Right kidney (tissue), 1 donor: Measurements from ENCODE around the gene TYW1B.
"Not testable (repeated sequence)": the region's sequence is repeated elsewhere in the genome, so short reads cannot be mapped to it uniquely, and the experiment has no call there.

Experiments used
- DNase-seq: peaks from one replicate; pipeline ENCODE4 v3.0.0-alpha.2; 2016

The TYW1B gene

DNA sequence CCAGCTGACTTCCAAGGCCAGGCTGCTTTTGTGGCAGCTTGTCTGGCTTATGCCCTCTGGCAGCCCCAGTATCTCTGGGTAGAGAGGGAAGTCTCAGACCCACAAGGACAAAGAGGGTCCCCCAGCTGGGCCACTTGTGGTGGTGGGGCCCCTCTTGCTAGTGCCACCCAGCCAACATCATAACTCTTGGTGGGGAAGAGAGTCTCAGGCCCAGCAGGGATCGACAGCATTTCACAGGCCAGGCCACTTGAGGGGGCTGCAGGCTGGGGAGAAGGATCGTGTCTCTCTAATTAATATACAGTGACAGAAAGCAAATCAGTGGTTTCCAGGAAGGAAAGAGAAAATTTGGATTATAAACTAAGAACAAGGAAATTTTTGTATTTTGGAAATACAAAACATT is 76.0 kb downstream of the TYW1B start:
- DNase-seq, result no peak

DNA sequence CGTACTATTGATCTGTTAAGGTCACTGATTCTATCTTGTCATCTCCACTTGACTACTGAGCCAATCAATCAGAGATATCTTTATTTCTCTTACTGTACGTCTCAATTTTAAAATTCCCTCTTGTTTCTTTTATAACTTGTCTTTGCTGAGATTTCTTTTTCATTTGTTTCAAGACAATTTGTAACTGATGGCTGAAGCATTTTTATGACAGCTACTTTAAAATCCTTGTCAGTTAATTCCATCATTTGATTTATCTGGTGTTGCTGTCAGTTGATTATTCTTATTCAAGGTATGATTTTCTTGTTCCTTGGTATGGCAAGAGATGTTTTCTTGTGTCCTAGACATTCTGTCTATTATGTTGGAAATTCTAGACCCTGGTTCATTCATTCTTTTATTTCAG is 76.6 kb downstream of the TYW1B start:
- no peak for DNase-seq

DNA sequence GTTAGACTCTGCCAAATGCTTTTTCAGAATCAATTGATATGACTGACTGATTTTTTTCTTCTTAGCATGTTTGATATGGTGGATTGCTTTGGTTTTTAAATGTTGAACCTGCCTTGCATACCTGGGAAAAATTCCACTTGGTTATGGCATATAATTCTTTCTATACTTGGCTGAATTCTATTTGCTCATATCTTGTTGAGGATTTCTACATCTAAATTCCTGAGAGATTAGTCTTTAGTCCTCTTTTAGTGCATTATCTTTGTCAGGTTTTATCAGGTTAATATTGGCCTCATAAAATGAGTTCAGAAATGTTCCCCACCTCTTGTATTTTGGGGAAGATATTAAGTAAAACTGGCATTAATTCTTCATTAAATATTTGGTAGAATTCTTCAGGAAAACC is 79.4 kb downstream of the TYW1B start:
- DNase-seq, result not testable (repeated sequence)

DNA sequence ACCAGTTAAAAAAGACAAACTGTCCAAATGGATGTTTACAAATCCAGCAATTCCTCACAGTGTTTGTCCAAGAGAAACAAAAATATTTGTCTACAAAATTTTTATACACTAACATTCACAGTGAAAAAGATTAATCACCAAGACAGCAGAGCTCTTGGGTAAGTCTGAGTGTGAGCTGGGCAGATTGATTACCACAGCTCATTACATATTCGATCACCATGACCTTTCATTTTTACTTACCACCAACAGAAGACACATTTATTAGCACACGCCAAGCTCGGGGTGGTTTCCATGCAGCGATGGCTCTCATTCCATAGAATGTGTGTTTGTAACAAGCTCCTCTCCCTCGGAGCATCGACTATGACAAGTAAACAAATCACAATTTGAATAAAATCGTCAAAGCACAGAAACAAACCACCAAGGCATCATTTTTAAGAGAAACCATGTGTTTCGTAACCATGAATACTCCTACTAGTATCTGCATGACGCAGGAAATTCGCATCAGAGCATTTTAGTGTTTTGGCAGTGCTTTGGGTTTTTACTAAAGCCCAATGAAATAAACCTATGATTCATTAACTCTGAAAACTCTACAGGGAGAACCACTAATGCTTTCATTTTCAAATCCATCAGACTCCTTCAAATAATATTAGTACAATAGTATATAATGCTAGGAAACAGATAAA is 83.6 kb downstream of the TYW1B start:
- DNase-seq, result peak; percentile 5

DNA sequence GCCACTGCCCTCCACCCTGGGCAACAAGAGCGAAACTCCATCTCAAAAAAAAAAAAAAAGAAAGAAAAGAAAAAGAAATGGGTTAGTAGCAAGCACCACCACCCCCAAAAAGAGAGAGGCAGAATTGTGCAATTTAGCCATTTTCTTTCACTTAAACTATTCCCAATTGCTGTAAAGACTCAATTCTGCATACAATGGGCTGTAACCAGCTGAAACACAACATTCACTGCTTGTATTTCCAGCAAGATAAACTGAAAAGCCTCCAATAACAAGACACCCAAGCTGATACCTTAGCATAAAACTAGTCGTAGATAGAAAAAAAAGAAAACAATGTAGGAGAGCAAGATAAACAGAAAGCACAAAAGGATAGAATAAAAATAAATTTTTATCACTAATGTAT is 84.2 kb downstream of the TYW1B start:
- not testable (repeated sequence) for DNase-seq

DNA sequence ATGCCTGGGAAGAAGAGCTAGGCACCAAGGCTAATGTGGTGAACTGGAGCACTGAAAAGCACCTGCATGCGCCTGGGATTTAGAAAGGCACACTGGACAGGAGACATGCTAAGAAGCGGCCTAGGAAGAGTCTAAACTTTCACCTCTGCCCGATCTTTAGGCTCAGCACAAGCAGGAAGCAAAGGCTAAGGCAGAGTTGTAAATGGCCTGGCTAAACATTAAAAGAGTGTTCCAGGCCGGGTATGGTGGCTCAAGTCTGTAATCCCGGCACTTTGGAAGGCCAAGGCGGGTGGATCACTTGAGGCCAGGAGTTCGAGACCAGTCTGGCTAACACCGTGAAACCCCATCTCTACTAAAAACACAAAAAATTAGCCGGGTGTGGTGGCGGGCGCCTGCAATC is 88.3 kb downstream of the TYW1B start:
- not testable (repeated sequence) for DNase-seq

DNA sequence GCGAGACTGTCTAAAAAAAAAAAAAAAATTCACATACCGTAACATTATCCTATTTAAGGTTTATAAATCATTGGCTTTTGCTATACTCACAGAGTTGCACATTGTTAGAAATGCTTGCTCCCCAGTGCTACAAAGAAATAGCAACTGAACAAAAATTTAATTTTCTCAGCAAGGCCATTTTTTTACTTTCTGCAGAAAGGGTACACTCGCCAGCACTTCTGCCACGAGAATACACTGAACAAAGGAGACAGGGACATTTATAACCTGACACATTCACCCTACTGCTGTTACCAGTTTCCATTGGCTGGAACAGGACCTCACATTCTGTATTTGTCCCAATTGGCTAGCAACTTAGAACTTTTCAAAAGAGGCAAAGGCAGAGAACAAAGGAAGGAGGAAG is 92.1 kb downstream of the TYW1B start:
- DNase-seq, result not testable (repeated sequence)

DNA sequence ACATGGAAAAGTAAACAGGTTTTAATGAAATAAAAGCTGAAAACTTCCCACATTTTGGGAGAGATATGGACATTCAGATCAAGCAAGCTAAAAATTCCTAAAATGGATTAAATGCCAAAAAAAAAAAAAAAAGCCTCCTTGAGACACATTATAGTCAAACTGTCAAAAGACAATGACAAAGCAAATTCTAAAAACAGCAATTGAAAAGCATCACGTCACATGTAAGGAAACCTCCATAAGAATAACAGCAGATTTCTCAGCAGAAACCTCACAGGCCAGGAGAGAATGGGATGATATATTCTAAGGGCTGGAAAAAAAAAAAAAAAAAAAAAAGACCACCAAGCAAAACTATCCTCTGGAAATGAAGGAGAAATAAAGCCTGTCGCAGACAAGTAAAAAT is 97.2 kb downstream of the TYW1B start:
- DNase-seq, result not testable (repeated sequence)

DNA sequence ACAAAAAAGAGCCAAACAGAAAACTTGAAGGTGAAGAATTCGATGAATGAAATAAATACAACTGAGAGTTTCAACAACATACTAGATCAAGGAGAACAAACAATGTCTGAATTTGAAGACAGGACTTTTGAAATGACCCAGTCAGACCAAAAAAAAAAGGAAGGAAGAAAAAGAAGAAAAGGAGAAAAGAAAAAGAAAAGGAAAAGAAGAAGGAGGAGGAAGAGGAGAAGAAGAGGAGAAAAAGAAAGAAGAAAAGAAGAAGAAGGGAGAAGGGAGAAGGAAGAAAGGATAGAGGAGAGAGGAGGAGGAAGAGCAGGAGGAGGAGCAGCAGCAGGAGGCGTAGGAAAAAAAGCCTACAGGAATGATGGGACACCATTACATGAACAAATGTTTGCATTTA is 97.6 kb downstream of the TYW1B start:
- DNase-seq, result not testable (repeated sequence)

DNA sequence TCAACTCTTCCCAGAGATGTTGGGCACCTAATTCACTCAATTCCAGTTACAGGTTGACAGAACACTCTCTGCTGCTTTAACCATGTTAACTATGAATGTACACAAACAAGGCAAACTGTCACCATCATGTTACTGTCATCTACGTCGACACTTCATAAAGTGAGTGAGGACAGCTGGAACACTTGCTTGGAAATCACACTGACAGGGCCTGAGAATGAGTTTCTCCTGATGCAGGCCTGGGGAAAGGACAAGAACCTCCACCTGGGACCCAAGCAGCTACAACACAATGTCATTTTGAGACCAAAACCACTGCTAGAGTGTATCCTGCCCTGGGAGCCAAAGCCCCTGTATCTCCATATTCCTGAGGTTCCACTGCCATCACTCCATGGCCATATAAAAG is 98.9 kb downstream of the TYW1B start:
- DNase-seq, result not testable (repeated sequence)

DNA sequence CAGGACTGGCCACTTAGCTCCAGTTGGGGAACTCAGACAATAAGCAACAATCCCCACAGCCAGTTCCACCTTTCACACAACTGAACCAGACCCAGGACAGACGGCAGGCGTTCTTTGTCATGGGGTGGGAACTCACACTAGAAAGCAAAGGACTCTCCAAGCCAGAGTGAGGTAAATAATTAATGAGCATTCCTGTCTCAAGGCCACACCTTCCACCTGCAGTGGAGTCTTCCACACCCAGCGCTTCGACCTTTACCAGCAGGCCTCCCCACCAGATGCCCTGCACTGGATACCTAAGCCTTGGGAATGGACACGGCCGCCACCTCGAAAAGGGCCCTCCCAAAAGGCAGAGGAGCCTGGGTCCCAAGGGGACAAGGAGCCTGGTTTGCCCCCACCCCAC is 105.3 kb downstream of the TYW1B start:
- not testable (repeated sequence) for DNase-seq

DNA sequence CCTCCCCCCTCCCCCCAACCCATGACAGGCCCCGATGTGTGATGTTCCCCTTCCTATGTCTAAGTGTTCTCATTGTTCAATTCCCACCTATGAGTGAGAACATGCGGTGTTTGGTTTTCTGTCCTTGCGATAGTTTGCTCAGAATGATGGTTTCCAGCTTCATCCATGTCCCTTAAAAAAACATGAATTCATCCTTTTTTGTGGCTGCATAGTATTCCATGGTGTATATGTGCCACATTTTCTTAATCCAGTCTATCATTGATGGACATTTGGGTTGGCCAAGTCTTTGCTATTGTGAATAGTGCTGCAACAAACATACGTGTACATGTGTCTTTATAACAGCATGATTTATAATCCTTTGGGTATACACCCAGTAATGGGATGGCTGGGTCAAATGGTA is 107.1 kb downstream of the TYW1B start:
- not testable (repeated sequence) for DNase-seq

DNA sequence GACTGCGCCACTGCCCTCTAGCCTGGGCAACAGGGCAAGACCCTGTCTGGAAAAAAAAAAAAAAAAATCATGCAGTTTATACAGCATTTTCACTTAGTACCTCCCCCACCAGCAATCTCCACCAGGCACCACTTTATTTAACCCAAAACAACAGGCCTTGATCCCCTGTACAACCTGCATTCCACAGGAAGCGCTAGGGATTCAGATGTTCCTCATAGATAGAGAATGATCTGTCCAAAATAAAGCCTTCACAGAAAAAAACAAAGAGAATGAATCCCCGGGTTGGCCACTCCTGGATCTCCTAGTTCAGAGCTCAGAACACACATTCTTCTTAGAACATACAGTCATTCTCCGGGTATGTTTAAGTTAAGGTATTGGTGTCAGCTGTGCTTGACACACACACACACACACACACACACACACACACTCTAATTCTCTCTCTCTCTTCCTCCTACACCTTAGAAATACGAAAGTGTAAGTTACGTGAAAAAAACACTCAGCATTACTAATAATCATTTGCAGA is 110.7 kb downstream of the TYW1B start:
- not testable (repeated sequence) for DNase-seq

DNA sequence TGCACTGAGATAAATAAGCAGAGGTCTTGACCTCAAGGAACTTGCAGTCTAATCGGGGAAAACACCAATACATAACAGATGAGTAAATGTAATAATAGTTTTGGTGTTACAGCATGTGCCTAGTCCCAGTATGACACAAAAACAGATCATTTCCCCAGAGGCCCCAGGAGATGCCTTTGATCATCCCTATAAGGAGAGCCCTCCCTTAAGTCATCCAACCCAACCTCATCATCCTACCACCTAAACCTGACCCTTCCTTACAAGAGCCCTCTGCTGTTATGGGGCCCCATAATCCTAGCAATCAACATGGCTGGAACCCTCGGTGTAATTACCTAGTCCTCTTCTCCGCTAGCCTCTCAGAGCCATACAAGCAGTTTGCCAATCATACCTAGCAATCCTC is 116.1 kb downstream of the TYW1B start:
- DNase-seq, result not testable (repeated sequence)

DNA sequence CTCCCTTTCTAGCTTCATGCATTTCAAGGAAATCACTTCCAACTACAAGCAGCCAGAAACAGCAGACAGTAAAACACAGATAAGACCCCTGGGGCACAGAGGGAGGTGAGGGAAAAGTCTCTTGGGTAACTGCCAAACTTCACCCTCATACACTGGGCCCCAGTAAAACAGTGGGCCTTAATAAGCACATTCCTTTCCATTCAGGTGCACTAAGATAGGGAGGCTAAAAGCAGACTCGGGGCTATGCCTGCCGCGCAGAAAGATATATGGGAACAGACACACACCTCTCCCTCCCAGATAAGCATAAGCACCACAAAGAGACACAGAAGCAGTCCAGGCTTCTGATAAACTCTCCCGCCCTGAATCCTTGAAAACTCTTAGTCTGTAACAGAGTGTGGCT is 117.0 kb downstream of the TYW1B start:
- no peak for DNase-seq

DNA sequence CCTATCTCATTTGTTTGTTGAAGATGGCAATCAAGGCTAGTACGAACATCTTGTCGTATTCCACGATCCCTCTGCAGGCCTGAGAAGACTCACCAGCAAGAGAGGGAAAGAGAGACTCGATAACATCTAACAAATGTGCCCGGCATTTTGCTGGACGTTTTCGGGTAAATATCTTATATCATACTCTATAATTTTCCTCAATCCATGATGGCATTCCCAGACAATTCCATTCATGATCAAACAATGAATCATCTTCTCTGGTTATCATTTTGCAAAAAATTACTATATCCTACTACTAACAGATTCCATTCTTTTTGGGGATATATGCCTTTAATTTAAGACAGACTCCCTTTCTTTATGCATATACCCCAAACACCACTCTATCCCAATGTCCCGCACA is 118.1 kb downstream of the TYW1B start:
- DNase-seq, result no peak

DNA sequence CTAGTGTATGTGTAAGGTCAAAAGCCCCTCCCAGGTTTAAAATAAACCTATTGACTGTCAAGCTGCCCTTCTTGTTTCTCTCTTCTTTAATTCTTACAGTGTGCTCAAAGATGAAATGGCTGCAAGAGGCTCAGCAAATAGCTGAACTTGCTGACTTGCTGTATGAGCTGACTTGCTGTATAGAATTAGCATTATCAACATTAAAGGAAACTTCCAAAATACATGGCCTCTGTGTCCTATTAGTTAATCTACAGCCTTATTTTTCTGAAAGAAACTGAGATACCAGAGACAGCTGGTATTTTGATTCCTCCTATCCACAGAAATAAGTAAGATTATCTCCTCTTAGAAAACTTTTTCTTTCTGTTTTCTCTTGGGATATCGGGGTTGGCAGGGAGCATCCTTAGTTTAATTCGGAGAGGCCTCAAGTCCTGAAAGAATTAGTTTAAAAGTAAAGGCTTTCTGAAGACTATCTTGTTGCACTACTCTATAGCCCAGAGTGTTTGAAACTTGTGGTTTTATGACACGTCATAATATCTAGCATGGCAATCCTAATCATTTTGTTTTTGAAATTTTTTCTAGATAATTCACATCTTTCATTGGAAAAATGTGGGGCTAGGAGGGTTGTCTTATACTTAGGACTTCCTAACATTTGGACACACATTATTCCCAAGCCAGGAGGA is 119.5 kb downstream of the TYW1B start:
- not testable (repeated sequence) for DNase-seq

DNA sequence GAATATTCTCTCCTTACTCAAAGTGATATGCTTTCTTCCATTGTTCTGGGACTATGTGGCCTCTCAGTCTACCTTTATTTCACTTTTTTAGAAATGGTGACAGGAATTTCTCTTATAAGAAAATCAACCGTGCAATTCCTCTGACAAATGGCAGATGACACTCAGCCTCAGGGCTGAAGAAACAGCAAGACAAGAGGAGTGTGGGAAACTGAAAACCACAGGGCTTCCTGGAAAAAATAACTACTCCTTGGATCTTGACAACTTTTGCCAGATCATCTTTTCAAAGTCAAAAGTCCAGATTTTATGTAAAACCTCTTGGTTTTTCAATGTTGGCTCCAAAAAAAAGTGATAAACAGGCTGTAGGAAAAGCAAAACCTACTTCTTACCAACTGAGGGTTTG is 121.5 kb downstream of the TYW1B start:
- no peak for DNase-seq

DNA sequence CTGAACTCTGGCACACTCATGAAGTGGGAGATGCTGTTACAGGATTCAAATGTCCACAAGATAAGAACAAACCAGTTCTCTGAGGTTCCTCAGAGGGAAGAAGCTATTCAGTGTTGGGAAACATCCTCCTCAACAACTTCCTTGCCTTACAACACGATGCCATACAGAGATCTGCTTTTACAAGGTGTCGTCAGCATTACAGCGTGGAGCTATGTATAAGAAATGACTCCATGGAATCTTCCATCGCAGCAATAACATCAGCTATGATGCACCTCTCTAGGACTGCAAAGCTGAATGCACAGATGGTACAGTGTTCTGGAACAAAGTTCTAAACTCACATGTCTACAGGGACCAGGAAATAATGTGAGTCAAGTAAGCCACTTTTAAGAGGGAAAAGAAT is 122.3 kb downstream of the TYW1B start:
- DNase-seq, result not testable (repeated sequence)

DNA sequence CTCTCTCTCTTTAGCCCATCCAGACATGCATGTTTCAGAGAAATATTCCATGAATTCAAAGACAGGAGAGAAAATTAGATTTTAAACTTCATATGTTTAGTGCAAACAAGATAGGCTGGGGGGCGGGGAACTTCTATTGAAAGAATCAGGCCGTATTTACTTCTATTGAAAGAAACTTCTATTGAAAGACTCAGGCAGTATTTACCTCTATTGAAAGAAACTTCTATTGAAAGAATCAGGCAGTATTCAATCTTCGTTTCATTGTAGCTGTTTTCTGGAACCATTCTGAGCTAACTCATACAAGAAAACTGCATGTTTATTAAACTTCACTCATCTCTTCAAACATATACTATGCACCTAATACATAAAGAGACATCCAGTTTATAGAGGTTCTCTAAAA is 123.1 kb downstream of the TYW1B start:
- DNase-seq, result no peak

DNA sequence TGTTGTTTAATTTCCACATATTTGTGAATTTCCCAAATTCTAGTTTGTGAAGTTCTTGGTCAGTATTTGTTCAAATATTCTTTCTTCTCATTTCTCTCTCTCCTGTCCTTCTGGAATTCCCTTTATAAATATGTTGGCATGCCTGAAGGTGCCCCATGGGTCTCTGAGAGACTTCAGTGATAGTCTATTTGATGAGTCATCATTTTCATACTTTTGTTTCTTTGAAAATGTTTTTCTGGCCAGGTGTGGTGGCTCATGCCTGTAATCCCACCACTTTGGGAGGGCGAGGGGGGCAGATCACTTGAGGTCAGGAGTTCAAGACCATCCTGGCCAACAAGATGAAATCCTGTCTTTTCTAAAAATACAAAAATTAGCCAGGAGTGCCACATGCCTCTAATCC is 127.5 kb downstream of the TYW1B start:
- not testable (repeated sequence) for DNase-seq

DNA sequence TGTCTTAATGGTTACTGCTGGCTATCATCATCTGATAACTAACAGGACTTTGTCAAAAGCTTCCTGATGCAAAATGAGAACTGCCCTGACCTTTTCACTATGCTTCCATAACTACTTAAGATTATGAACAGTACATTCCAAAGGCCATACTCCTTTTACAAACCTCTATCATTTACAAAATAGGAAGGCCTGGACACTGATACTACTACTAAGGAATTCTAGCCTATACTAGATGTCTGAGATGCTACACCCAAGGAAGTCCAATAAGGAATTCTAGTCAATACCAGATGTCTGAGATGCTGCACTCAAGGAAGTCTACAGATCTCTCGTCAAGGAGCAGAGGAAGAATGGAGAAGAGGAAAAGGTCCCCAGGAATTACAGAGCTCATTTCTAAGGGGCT is 130.9 kb downstream of the TYW1B start:
- not testable (repeated sequence) for DNase-seq

DNA sequence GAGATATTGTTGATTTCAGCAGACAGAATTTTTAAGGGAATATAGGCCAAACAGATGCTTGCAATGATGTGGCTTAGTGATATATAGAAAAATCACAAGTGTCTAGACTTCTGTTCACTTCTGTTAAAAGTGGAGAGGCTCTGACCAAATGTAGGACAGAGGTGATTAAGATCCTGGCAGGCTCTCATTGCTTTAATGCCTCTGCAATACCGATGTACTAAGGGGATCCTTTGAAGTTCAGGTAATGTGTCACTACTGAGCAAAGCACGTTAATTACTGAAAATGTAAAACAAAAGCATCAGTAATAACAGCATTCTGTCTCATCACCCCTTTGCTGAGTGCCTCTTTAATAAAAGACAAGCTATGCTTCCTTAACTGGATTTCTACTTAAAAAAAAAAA is 131.4 kb downstream of the TYW1B start:
- DNase-seq, result not testable (repeated sequence)

DNA sequence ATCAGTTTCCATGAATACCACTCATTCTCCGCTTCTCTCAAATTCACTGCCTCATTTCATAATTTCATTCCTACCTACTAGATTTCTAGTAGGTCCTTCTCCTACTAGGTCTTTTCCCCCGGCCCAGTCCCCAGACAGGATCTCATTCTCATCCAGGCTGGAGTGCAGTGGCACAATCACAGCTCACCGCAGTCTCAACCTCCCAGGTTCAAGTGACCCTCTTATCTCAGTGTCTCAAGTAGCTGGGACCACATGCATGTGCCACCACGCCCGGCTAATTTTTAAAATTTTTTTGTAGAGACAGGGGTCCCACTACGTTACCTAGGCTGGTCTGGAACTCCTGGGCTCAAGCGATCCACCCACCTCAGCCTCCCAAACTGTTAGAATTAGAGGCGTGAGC is 132.5 kb downstream of the TYW1B start:
- not testable (repeated sequence) for DNase-seq
